Measurements from ENCODE around the gene KBTBD13.

DNA sequence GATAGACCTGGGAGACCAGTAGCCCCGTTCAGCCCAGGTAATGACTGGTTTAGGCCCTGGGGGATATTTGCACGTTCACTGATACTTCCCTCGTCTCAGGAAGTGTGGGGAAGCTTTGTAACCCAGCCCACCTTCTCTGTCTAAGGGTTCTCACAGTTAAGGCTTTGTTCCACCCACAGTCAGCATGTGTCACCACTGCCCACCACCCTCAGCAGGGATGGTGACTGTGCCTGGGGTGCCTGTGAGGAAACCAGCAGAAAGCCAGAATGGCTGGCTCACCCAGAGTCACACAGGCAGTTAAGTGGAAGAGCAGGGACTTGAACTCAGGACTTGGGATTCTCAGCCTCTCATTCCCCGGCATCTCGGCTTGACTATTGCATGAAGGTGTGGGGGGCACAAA, 5.2 kb downstream of the KBTBD13 start:
- TF ChIP-seq, protein P1, sequence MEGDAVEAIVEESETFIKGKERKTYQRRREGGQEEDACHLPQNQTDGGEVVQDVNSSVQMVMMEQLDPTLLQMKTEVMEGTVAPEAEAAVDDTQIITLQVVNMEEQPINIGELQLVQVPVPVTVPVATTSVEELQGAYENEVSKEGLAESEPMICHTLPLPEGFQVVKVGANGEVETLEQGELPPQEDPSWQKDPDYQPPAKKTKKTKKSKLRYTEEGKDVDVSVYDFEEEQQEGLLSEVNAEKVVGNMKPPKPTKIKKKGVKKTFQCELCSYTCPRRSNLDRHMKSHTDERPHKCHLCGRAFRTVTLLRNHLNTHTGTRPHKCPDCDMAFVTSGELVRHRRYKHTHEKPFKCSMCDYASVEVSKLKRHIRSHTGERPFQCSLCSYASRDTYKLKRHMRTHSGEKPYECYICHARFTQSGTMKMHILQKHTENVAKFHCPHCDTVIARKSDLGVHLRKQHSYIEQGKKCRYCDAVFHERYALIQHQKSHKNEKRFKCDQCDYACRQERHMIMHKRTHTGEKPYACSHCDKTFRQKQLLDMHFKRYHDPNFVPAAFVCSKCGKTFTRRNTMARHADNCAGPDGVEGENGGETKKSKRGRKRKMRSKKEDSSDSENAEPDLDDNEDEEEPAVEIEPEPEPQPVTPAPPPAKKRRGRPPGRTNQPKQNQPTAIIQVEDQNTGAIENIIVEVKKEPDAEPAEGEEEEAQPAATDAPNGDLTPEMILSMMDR (IDR thresholded peaks at IDR 0.05): no peak
- TF ChIP-seq POLR2A (IDR thresholded peaks at IDR 0.05): no peak

All from testis (tissue), 2 donors.